HG02610 (cell line): ENCODE results near the gene SCN3B.

Experiments
- ATAC-seq: cut with Tn5 transposase; IDR thresholded peaks from one replicate; pipeline ENCODE4 v1.9.1; 2021; ENCODE audit warnings: mild to moderate bottlenecking, moderate library complexity; ENCODE audit not compliant: unreplicated experiment

Gene SCN3B

DNA sequence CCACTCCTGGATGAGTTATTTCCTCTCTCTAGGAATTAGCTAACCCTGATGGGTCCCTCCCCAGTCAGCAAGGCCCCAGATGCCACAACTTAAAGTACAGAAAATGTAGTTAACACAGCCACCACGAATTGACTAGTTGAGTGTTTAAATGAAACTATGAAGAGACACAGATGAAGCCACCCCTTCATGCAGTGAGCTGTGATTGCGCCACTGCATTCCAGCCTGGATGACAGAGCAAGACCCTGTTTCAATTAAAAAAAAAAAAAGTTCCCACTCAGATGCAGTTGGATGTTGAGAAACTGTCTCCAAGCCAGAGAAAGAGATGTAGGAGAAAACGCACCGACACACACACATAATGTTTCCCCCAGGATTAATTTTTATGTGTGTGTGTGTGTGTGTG, 53.3 kb downstream of the SCN3B start:
- ATAC-seq = no peak

DNA sequence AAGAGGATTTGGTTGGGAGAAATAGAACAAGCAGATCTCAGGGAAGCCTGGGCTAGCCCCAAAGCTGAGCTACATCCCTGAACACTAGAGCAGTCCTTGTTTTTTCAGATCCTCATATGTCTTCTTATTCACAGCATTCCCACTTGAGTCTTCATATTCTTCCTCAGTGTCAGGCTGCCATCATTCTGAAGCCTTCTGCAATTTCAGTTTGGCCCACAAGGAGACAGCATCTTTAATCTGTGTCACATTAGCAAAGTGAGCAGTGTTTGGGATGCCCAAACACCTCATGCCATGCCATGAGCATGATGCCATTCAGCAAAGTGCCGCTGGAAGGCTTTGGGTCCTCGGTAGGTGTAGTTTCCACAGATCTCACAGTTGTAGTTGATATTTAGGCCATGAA, 56.6 kb downstream of the SCN3B start:
- no peak for ATAC-seq

DNA sequence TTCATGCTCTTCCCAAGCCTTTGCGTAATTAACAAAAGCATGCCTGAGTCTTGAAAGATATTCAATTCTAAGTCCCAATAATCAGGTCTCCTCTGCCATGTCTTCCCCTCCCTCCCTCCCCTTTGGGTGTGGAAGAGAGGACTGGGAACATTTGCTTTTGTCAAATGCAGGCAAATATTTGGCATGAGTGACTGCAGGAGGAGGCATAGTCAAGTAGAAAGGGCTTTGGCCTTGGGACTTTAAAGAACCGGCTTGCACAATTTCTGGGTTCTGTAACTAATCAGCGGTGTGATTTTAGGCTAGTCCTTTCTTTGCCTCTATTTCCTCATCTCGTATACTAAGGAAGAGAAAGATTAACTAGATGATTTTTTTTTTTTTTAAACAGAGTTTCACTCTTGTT, 59.5 kb downstream of the SCN3B start:
- ATAC-seq = no peak

DNA sequence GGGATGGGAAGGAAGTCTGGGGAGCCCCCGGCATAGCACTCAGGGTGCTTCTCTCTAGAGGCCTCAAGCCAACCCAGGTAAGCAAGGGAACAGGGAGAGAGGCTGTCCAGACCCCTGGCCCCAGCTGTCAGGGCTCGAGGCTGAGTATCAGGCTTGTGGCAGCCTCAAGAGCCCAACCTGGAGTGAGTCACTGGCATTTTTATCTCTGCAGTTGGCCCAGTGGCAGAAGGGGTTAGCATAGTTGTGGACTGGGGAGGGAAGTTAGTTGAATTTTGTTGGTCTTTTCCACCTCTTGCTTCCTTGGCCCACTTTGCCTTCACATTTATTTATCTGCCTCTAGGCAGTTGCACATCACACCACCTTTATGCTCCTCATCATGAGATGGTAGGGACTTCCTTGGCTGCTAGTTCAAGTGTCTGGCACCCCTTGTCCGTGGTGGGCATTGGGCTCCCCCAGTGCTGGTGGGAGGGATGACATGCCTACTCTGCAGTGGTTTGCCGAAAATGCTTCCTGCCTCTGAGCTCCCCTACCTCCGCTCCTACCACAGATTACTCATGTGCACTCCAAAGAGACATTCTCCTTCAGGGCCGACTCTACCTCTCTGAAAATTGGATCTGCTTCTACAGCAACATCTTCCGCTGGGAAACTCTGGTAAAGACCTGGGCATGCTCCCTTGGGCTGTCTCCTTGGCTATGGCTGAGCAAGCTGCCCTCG, 60.1 kb downstream of the SCN3B start:
- ATAC-seq = no peak

DNA sequence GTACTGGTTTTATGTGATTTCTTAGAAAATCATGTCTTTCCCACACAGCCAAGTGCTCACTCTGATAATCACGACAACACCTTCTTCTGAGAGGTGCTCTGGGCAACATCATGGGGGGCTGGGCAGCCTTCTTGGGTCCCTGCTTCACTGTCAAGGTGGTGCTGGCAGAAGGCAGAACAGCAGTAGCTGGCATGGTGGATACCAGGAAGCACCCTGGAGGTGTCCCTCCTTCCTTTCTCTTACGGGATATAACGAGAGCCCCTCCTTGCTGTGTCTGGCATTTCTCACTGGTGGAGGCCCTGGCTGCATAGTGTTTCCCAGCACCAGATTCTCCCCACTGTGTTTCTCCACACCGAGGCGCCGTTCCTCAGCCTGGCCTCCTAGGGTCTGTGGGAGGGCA, 60.9 kb downstream of the SCN3B start:
- ATAC-seq = no peak

DNA sequence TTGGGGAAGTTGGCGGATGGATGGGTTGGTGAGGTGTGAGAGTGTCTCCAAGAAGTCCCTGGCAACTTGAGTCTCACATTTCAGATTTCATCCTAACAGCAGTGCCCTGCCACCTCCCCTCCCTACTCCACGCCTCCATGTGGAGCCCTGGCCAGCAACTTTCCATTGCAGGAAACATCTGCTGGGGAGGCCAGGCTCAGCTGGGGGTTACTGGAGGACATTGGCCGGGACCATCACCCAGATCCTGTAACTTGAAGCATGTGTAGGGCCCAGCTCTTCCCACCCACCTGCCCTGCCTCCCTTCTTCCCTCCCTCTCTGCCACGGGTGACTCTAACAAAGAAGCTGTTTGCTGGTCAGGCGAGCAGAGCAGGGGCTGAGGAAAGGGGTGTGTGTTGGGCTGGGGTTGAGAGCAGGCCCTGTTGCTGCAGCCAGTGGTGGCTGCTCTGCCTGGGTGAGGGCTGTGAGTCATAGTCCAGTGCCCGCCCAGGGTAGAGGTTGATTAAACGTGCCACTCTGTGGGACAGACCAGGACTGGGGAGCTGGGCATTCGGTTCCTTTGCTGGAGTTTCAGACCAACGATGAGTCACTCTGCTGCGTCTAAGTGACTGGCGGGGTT, 64.0 kb downstream of the SCN3B start:
- ATAC-seq = no peak

DNA sequence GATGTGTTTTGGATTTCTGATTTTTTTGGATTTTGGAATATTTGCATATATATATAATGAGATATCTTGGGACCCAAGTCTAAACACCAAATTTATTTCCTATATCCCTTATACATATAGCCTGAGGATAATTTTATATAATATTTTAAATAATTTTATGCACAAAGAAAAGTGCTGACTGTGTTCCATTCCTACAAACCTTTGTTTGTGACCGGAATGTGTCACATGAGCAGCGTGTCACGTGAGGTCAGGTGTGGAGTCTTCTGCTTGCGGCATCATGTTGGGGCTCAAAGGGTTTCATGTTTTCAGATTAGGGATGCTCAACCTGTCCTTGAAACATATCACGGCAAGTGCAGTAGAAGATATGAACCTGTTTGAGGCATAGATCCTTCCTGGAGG, 65.6 kb downstream of the SCN3B start:
- no peak for ATAC-seq

DNA sequence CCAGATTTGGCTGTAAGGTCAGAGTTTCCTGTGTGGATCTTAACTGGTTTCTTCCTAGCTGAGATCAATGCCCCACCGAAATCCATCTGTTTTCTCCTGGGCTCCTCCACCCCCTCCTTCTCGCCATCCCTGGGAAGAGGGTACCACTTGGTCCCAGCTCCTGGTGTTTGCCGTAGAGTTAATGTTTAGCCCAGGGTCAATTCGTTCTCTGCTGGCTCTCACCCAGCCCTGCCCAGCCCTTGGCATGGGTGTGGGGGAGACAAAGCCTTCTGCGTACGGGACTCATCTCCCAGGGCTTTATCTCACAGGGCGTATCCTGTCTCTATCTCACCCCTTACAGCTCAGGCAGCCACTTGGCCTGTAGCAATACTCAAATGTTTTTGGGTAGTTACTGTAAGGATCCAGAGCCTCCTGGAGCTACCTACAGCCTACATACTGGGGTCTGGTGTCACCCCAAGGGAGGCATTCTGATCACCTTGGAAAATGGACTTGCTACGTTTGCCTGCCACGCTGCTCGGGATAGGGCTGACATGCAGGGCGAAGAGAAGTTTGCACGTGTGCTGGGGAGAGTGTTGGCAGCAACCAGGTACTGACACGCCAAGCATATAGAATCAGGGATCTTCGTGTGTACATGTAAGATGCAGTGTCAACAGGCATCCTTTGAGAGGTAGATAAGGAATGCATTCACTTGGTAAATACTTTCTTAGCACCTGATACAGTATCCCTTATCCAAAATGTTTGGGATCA, 66.1 kb downstream of the SCN3B start:
- no peak for ATAC-seq

DNA sequence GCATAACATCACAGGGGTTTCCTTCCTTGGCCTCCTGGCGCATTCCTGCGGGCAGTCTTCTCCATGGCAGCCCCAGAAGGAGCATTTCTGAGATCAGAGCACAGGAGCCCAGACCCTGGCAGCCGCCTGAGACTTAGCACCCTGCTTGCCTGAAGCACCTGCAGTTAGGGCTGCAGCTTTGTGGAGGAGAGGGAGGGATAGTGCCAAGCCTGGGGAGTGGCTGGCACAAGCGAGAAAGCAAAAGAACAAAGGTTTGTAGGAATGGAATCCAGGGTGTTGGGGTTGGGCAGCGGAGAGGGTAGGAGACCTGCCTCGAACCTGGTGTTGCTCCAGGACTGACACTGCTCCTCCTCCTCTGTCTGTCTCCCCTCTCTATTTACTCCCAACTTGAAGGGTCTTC, 66.9 kb downstream of the SCN3B start:
- no peak for ATAC-seq

DNA sequence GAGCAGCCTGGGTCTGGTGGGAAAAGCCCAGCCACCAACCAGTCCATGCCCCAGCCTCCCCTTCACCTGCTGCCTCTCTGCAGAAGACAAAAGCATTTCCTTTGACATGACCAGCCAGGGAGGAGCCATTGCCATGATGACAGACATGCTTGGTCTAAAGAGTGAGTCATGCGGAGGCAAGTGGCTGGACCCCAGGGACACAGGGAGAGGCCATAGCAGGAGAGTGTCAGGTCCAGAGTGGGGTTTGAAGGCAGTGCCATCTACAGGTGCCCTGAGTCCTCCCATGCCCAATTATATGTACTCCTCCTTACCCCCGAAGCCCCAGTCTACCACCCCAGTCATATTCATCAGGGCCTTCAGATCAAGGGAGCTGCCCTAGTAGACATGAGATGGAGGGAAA, 67.4 kb downstream of the SCN3B start:
- ATAC-seq = no peak

DNA sequence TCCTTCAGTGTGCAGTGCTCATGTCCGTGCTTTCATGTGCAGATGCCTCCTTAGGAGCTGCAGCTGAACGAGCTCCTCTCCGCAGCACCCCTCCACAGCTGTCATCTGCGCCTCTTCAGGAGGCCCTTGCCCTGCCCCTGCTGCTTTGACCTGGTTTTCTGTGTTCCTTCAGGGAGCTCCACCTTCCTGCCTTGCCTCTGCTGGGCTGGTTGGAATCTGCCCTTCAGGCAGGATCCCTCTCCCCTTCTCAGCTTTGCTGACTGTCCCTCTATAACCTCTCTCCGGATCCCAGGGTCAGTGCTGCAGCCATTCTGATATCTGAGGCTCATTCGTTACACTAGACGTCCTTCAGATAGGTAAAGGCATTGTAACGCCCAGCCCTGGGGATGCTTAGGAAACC, 67.9 kb downstream of the SCN3B start:
- ATAC-seq = no peak

DNA sequence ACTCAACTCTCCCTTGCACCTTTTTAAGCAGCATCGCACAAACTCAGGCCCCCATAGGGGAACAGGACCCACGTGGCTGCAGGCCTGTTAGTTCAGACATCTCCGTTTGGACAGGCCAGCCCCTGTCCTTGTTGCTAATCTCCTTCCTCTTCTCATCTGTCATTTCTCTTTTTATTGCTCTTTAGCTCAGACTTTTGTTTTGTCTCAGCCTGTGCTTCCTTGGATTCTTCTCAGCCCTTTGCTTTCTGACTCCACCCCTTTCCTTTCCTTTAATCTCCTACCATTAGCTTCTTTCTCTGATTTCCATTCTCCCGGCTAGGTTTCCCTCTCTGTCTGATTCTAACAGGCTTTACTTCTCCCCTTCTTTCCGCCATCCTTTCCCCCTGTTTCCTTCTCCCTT, 68.7 kb downstream of the SCN3B start:
- ATAC-seq = no peak

DNA sequence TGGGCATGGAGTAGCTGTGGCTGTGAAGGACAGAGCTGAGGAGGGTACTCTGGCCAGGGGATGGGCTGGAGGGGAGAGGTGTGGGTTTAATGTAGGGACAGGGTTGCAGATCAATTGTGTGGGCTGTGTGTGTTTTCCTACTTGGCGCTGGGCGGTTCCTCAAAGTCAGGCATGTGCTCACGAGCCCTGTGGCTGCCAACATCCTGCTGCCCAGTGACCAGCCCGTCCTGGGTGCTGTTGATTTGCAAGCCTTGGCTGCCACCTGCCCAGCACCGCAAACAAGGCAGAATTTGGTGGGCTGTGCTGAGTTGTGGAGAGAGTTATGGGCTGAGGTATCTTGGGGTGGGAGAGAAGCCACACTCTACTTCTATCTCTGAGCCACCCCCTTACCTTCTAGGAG, 69.2 kb downstream of the SCN3B start:
- no peak for ATAC-seq

DNA sequence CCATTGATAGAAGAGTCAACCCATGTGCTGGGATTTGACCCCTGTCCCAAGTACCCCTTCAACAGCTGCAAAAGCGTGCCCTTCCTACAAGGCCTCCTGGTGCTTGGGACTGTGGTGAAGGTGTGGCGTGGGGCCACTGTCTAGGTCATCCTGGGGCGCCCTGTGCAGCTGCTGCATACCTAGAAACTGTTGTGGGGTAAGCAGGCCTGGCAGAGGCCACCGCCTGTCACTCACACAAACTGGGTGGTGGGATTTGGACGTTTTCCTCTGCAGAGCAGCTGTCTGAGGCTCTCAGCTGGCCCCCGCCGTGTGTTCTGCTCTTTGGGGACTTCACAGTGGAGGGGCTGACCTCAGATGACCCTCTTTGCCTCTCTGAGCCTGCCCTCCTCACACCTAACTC, 69.7 kb downstream of the SCN3B start:
- no peak for ATAC-seq

DNA sequence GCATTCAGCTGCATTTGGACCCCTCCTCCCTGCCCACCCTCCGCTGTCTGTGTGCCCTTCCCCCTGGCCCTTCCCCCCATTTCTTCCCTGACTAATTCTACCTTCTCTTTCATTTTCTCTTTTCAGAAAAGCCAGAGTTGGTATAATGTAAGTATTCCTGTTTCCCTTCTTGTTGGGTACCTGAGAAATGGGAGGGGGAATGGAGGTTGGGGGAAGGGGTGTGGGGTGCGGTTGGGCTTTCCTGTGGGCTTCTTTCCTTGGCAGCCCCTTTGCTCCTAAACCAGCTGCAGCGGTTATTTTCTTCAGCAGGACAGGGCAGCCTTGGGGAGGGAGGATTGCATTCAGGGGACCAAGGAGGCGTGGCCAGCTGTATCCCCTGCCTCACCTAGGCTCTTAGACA, 70.2 kb downstream of the SCN3B start:
- no peak for ATAC-seq

DNA sequence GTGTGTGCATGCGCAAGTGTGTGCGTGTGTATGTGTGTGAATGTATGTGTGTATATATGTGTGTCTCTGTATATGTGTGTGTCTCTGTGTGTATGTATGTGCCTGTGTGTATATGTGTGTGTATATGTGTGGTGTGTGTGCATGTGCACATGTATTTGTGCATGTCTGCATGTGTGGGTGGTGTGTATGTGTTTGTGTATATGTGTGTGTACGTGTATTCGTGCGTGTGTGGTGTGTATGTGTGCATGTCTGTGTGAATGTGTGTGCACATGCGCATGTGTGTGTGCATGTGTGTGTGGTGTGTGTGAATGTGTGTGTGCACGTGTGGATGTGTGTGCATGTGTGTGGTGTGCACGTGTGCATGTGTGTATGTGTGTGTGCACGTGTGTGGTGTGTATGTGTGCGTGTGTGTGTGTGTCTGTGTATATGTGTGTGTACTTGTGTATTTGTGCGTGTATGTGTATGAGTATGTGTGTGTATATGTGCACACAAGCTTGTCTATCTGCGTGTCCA, 71.4 kb downstream of the SCN3B start:
- no peak for ATAC-seq

DNA sequence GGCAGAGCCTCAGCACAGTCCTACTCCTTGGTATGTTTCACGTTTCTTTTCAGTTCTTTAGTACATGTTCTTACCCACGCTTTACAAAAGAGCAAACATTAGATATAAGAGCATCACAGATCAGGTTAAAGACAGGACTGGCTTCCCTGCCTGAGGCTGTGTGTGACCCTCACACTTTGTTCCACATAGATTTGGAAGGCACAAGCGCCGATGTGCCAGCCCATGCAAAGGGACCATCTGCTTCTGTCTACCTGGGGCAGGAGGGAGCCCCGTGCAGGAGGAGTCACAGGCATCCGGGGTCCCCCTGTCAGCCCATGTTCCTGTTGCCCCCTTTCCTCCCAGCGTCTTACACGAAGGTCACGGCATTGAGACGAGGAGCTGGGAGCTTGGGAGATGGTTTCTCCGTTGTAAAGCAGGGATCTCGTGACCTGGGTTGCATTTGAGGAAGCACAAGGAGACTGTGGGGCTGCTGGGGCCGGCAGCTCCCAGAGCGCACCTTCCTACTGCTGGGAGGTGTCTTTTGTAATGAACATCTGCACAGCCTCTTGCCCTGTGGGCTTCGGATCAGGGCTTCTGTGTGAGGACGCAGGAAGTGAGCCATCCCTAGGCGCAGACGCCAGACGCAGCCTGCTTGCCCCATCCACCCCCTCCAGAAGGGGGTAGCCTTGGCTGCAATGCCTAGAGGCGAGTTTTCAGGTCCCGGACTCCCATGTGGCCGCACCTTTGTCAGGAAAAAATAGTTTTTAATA, 72.6 kb downstream of the SCN3B start:
- ATAC-seq = no peak

DNA sequence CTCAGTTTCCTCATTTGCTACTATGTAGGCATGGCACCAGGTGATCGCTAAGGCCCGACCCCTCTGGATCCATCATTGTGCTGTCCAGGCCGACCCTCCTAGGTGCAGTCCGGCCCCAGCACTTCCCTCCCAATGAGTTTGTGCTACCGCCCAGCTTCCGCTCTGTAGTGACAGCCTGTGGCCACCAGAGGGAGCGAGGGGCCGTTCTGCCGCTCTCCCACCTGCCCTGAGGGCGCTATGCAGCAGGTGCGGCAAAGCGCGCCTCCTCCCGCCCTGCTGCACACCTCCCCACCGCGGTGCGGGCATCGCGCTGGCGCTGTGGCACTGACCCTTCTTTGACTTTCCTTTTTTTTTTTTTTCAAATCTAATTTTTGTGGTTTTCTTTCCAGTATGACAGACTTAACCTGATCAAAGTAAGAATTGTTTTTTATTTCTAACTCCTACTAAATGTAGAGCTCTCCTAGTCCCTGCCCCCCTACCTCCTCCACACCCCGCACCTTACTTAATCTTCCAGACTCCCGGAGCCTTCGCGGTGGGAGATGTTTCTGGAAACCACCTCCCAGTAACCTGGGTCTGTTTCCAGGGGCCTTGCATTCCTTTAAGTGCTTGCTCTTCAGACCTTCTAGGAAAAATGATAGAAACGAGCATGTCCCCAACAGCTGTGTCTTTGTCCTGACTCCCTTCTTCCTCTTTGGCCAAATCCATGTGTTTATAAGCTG, 73.7 kb downstream of the SCN3B start:
- peak; percentile 84 for ATAC-seq

DNA sequence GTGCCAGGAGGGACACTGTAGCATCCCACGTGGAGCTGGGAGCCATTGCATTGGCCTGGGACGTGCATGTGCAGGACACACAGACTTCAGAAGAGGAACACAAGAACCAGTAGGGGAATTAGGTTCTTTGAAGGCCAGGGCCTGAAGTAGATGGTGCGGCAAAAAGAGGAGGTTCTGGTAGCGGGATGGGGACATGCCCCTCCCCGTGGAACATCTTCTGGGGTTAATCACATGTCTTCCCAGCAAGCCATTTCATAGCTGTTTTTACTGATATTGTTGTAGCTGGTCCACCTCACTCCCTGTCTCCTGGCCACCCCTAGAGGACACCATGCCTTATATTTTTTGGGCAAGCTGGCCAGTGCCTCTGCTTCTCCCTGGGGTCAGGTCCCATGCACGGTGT, 74.3 kb downstream of the SCN3B start:
- no peak for ATAC-seq

DNA sequence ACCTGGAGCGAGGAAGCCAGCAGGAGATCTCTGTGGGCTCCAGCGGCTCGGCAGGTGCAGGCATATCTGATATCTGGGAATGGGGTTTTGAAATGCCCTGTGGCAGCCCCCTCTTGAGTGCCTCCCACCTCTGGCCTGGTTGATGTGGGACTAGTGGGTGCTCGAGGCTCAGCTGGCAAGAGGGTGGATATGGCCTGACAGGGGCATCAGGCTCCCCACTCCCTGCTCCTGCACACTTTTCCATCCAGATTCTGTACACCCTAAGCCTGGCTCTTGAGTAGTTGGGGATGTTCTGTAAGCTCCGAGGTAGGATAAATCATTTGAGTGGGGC, 75.0 kb downstream of the SCN3B start:
- ATAC-seq = no peak
